Measurements from ENCODE around the gene POU2AF1.

- TF ChIP-seq SP1 (IDR thresholded peaks at IDR 0.05) (no peak), CTCF (IDR thresholded peaks at IDR 0.05; ENCODE audit: low read depth, low read length, missing input control) (no peak), TAF1 (conservative IDR thresholded peaks at IDR 0.05) (no peak), MAX (IDR thresholded peaks at IDR 0.05) (no peak), REST (IDR thresholded peaks at IDR 0.05) (no peak), GABPA (IDR thresholded peaks at IDR 0.05 in 1 of 2, conservative IDR thresholded peaks at IDR 0.05 in 1 of 2) (no peak)
Measured at GRCh38 chr11:111428113-111428876, 49.2 kb upstream of the POU2AF1 start.

Data from liver (tissue), 3 donors.